Measurements from ENCODE around the gene MCC.

GRCh38 chr5:113262674-113263073, 225.6 kb downstream of the MCC start:
- TF ChIP-seq CTCF (IDR thresholded peaks at IDR 0.05) = no peak
- TF ChIP-seq EZH2 (IDR thresholded peaks at IDR 0.05; ENCODE audit: borderline replicate concordance, insufficient read depth, low read depth, low read length, poor library complexity, severe bottlenecking) = no peak

Data from B cell (primary cell).